T-helper 1 cell treated with Interleukin-12 subunit alpha and Interleukin-12 subunit beta and Interleukin-4 antibody, amounts not matched to agents 30 μg/mL and 1 μg/mL, for 36 hours (primary cell): ENCODE data around the gene NKD1.

Experiments
- H3K27ac Mint-ChIP-seq: one replicate; pipeline ENCODE4 v1.8.0; 2021; ENCODE audit warnings: mild to moderate bottlenecking, mixed read lengths
- H3K27me3 Mint-ChIP-seq: one replicate; pipeline ENCODE4 v1.8.0; 2021; ENCODE audit warnings: low read depth, mixed read lengths
- H3K36me3 Mint-ChIP-seq: one replicate; pipeline ENCODE4 v1.8.0; 2021; ENCODE audit warnings: low read depth, mixed read lengths
- H3K4me1 Mint-ChIP-seq: one replicate; pipeline ENCODE4 v1.8.0; 2021; ENCODE audit warnings: low read depth, mixed read lengths
- H3K4me3 Mint-ChIP-seq: one replicate; pipeline ENCODE4 v1.8.0; 2021; ENCODE audit warnings: mild to moderate bottlenecking, moderate library complexity, mixed read lengths
- H3K9me3 Mint-ChIP-seq: one replicate; pipeline ENCODE4 v1.8.0; 2021; ENCODE audit warnings: mixed read lengths

The NKD1 gene

DNA sequence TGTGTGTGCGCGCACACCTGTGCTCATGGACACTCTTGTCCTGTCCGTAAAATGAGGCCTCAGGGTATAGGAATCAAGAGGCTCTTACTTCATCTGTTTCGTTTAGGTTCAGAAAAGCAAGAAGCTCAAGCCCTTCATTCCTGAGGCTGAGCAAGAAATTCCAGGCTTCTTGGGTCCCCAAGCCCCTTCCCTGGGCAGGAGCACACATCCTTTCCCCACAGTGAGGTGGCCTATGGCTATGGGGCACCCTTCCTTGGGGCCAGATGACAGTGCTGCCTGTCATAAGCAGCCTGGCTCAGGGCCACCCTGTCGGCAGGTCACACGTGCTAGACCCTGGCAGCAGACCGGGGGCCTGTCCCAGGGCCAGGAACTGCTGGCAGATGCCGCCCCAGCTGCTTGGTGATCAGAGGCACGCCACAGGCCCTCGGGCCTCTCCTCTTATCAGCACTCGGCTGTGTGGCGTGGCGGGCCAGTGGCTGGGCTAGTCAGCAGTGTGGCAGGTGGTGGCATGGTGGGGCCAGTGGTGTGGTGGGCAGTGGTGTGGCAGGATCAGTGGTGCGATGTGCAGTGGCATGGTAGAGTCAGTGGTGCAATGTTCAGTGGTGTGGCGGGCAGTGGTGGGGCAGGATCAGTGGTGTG is 50.2 kb downstream of the NKD1 start:
- Mint-ChIP-seq H3K36me3 (no peaks in the 10 kb centered on the region), H3K9me3 (no peaks in the 10 kb centered on the region), H3K4me1 (peaks cover 10% of the 10 kb centered on the region), H3K27me3 (no peaks in the 10 kb centered on the region), H3K4me3 (no peak overlapping the region), H3K27ac (no peak overlapping the region)

DNA sequence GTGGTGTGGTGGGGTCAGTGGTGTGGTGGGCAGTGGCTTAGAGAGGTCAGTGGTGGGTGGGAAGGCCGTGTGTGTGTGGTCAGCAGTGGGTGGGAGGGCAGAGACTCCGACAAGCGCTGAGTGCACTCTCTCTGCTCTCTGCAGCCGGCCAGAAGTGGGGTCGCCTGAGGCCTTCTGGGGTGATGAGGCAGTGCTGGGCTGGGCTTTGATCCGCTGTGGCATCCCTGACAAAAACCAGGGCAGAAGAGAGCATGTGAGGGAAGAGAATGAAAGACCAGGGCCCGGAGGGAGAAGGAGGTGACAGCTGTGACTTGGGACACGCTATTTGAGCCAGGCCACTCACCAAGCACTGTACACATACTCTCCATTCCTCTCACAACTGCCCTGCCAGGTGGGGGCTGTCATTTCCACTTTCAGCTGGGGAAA is 50.8 kb downstream of the NKD1 start:
- Mint-ChIP-seq H3K36me3 (no peaks in the 10 kb centered on the region), H3K27me3 (no peaks in the 10 kb centered on the region), H3K9me3 (no peaks in the 10 kb centered on the region), H3K4me3 (no peak overlapping the region), H3K27ac (no peak overlapping the region), H3K4me1 (peaks cover 14% of the 10 kb centered on the region)

DNA sequence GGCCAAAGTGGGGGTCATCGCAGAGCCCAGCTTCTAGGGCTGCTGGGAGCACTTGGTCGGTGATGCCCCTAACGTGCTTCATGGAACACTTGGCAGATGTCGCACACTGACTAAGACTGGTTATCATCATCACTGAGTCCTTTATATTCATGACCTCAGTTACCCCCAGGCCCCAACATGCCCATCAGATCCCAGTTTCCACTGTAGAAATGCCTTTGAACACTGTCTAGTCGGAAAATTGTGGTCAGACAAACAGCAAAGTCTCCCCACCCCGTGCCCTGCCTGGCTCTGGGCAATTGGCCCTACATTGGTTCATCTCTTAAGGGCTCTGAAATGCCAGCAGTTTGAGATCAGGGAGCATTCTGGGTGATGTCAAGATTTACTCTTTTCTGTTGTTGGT is 51.3 kb downstream of the NKD1 start:
- Mint-ChIP-seq H3K27me3 (no peaks in the 10 kb centered on the region), H3K27ac (no peak overlapping the region), H3K36me3 (no peaks in the 10 kb centered on the region), H3K9me3 (no peaks in the 10 kb centered on the region), H3K4me3 (no peak overlapping the region), H3K4me1 (peaks cover 14% of the 10 kb centered on the region)

DNA sequence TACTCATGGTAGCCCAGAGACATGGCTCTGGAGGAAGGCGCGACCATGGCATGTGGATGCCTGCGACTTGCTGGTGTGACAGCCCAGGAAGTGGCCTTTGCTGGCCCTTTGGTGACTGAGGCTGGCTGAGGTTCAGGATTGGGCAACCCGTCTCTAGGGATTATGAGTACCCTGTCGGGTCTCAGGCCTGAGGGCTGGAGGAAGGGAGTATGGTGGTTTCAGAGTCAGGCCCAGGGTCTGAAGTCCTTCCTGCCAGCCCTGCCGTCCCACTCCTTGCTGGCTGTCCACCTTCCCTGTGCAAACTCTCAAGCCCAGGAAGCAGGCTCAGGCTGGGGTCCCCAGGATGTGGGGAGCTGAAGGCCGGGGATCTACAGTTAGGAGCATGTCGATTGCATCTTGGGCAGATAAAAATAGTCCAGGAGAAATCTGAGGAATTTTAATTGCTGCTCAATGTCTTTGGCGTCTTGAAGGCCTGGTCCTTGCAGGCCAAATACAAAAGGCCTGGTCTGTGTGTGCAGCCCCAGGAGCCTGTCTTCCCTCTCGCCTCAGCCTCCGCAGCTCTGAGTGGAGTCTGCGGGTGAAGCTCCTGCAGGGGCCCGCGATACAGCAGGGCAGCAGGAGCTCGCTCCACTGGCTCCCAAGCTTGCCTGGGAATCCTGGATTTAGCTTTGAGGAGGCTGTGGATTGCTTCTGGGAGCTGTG is 52.5 kb downstream of the NKD1 start:
- Mint-ChIP-seq H3K4me3 (no peak overlapping the region), H3K4me1 (peaks cover 14% of the 10 kb centered on the region), H3K27me3 (no peaks in the 10 kb centered on the region), H3K27ac (no peak overlapping the region), H3K36me3 (no peaks in the 10 kb centered on the region), H3K9me3 (no peaks in the 10 kb centered on the region)

DNA sequence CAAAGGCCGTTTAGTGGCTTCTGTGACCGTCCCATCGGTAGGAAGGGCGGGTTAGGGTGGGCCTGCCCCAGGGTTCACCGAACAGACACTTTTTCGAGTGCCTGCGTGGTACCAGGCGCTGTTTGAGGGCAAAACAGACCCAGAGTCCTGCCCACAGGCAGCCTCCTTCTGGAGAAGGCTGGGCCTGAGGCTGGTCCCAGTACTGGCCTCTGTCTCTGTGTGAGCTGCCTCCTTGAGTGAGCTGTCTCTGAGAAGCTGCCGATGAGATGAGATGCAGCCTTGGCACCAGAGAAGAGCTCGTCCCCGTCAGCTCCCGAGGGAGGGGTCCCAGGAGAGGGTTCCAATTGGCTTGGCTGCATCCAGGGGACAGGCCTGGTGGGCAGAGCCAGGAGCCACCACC is 53.1 kb downstream of the NKD1 start:
- Mint-ChIP-seq H3K4me1 (peaks cover 14% of the 10 kb centered on the region), H3K27me3 (no peaks in the 10 kb centered on the region), H3K27ac (no peak overlapping the region), H3K36me3 (no peaks in the 10 kb centered on the region), H3K9me3 (no peaks in the 10 kb centered on the region), H3K4me3 (no peak overlapping the region)

DNA sequence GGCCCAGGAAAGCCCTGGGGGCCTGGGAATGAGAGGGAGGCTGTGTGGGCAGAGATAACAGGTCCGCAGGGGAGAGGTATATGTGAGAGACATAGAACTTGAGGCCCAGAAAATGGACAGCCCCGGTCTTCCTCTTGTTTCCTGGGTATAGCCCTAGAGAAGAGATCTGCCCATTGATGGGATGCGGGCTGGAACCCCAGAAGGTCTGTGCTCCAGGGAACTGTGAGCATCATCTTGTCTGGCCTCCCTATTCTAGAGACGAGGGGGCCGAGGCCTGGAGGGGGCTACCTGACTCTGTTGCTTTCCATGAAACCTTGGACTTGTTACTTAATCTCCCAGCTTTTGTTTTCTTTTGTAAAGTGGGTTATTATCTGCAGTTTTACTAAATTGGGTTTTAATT is 53.9 kb downstream of the NKD1 start:
- Mint-ChIP-seq H3K27me3 (no peaks in the 10 kb centered on the region), H3K36me3 (no peaks in the 10 kb centered on the region), H3K4me3 (no peak overlapping the region), H3K27ac (no peak overlapping the region), H3K9me3 (no peaks in the 10 kb centered on the region), H3K4me1 (peaks cover 14% of the 10 kb centered on the region)

DNA sequence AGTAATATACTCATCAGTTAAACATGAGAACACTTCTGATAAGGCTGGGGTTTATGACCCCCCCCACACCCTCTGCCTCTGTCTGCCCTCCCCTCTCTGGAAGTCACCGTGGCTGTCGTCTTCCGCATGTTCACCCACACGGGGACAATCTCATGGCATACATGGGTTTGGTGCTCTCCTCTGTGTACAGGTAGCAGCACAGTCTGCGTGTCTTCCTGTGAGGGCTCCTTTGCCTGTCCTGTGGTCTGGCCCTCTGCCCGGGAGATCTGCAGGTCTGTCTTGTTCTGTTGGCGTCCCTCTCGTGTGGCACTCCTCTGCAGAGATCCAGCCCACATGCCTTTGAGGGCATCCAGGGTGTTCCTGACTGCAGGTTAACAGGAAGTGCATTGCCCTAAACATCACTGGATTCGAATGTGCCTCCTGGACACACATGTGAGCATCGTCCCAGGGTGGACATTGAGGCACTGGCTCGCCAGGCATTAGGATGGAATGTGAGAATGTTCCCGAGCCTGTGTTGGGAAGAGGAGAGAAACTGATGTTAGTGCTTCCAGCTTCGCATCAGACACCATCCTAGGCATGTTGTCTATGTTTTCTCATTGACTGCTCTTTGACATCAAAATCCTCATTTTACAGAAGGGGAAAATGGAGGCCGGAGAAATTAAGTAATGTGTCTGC is 54.5 kb downstream of the NKD1 start:
- H3K27me3 Mint-ChIP-seq = no peaks in the 10 kb centered on the region
- no peaks in the 10 kb centered on the region for H3K36me3 Mint-ChIP-seq
- no peaks in the 10 kb centered on the region for H3K9me3 Mint-ChIP-seq
- no peak overlapping the region for H3K27ac Mint-ChIP-seq
- H3K4me3 Mint-ChIP-seq = no peak overlapping the region
- H3K4me1 Mint-ChIP-seq = peaks cover 14% of the 10 kb centered on the region

DNA sequence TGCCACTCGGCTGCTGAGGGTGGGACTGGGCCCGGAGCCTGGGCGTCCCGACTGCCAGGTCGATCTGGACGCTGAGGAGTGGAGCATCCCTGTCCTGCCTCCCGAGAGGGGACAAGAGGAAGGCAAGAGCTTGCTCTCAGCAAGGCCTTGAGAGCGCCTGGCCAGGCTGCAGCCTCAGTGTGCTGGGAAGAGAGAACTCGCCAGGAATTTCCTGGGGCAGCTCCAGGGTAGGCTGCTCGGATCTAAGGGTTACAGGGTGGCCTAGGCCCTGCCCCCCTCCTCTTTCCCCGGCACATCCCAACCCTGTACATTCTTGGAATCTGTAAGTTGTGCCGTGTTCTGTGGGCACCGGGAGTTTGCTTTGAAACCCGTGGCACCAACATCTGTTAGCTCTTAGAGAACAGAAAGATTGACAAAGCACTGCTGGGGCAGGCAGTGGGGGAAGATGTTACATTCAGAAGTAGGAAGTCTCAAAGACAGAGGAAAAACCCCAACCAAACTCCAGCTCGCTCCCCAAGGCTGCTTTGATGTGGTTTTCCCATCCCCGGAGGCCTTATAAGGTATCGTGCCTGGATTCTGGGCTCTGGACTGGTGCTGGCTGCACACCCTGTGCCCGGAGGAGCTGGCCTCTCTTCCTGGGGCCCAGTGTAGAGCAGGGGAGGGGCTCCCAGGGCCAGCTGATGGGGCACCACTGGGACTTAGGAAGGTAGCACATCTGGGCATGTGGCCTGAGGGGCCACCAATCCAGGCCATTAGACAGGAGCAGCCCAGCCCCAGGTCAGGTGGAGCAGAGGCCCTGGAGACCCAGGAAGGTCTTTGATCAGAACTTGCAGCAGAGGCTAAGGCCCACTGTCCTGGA is 55.2 kb downstream of the NKD1 start:
- H3K27ac Mint-ChIP-seq = no peak overlapping the region

DNA sequence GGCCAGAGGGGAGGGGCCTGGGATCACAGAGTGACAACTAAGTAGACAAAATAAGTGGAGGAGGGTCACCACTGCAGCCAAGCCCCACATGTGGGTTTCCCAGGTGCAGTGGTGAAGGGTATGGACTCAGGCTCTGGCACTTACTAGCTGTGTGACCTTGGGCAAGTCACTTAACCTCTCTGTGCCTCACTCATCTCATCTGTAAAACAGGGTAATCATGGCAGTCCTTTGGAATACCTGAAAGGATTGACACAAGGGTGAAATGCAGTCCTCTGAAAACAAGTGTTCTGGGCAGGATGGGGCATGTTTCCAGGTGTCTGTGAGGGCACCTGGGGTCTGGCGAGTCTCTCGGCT is 55.8 kb downstream of the NKD1 start:
- Mint-ChIP-seq H3K9me3 (no peaks in the 10 kb centered on the region), H3K27ac (no peak overlapping the region), H3K4me1 (peaks cover 14% of the 10 kb centered on the region), H3K36me3 (no peaks in the 10 kb centered on the region), H3K4me3 (no peak overlapping the region), H3K27me3 (no peaks in the 10 kb centered on the region)

More for the DNA sequence above, 55.2 kb downstream of the NKD1 start:
- no peaks in the 10 kb centered on the region for H3K27me3 Mint-ChIP-seq
- peaks cover 14% of the 10 kb centered on the region for H3K4me1 Mint-ChIP-seq
- H3K4me3 Mint-ChIP-seq = no peak overlapping the region
- H3K9me3 Mint-ChIP-seq = no peaks in the 10 kb centered on the region
- no peaks in the 10 kb centered on the region for H3K36me3 Mint-ChIP-seq

DNA sequence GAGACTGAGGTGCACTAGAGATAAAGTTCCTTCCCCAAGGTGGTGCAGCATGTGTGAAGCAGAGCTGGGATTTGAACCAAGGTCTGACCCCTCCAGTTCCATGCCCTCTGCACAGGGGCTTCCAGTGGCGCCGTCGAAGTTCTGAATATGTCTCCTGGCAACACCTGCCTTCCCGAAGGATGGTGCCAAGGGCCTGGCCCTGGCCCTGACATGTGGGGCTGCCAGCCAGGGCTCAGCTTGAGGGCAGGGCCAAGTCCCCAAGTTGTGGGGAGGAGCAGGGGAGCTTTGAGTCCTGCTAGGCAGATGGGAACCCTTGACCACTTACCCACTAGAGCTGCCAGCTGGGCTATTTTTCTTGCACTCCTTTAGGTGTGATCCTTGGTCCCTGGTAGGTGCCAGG is 56.4 kb downstream of the NKD1 start:
- Mint-ChIP-seq H3K4me3 (no peak overlapping the region), H3K27ac (no peak overlapping the region), H3K36me3 (no peaks in the 10 kb centered on the region), H3K27me3 (no peaks in the 10 kb centered on the region), H3K4me1 (peaks cover 14% of the 10 kb centered on the region), H3K9me3 (no peaks in the 10 kb centered on the region)

DNA sequence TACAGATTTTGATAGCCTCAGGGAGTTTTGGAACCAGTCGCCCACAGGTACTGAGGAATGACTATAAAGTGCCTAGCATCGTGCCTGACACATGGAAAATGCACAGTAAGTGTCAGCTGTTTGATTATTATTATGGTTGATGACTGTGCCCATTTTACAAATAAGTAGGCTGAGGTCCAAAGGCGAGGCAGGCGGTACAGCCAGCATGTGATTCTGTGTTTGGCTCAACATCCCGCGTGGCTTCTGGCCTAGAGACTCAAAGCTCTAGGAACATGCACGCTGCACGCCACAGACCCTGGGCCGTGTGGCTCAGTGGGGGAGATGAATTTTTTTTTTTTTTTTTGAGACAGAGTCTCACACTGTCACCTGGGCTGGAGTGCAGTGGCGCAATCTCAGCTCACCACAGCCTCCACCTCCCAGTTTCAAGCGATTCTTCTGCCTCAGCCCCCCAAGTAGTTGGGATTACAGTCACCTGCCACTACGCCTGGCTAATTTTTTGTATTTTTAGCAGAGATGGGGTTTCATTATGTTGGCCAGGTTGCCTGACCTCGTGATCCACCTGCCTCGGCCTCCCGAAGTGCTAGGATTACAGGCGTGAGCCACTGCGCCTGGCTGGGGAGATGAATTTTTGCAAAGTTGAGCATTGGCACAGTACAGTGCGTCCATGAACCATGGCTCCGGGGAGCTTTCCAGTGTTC is 57.7 kb downstream of the NKD1 start:
- H3K27me3 Mint-ChIP-seq = no peaks in the 10 kb centered on the region
- no peaks in the 10 kb centered on the region for H3K36me3 Mint-ChIP-seq
- no peaks in the 10 kb centered on the region for H3K9me3 Mint-ChIP-seq
- no peak overlapping the region for H3K4me3 Mint-ChIP-seq
- H3K27ac Mint-ChIP-seq = no peak overlapping the region
- H3K4me1 Mint-ChIP-seq = peaks cover 14% of the 10 kb centered on the region

DNA sequence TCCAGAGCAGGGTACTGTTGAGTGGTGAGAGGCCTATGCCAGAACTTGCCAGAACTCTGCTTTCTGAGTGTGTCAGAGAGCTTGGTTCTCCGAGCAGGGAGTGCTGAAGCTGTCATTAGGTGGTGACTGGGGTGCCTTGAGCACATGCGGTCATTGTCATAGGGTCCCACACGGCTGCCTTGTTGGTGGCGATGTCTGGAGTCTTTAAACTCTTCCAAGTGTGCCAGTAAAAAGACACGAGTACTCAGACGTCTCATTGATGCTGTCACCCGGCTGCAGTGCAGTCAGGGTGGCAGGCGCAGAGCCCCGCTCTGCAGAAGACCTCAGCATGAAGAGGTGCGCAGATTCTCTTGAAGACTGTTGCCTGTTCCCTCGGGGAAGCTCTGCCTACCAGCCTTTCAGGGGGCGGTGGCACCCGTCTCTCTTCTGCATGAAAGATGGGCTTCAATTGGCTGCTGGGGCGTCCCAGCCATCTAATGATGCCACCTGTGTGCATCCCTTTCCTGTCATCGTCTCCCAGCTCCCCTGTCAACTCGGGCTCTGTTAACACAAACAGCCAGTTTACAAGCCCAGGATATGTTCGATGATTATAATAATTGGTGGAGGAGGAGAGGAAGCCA is 58.3 kb downstream of the NKD1 start:
- H3K9me3 Mint-ChIP-seq = no peaks in the 10 kb centered on the region
- no peak overlapping the region for H3K4me3 Mint-ChIP-seq
- no peak overlapping the region for H3K27ac Mint-ChIP-seq
- no peaks in the 10 kb centered on the region for H3K27me3 Mint-ChIP-seq
- no peaks in the 10 kb centered on the region for H3K36me3 Mint-ChIP-seq
- H3K4me1 Mint-ChIP-seq = peaks cover 14% of the 10 kb centered on the region

DNA sequence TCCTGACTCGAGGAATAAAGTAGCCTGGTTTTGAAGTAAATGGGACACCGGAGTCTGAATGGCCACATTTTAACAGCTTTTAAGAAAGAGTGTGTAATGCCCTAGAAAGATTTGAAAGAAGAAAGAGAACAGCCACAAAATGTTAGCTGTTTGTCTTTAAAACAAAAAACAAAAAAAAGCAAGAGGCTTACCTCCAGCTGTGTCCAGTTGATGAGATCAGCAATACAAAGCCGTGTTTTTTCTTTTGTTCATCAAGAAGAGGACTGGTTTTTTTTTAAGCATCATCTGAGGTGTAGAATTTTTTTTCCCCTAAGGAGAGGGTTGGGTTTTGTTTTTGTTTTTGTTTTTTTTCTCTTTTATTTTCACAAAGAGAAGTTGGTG is 58.8 kb downstream of the NKD1 start:
- Mint-ChIP-seq H3K27ac (no peak overlapping the region), H3K36me3 (no peaks in the 10 kb centered on the region), H3K9me3 (no peaks in the 10 kb centered on the region), H3K27me3 (no peaks in the 10 kb centered on the region), H3K4me3 (no peak overlapping the region), H3K4me1 (peaks cover 17% of the 10 kb centered on the region)

DNA sequence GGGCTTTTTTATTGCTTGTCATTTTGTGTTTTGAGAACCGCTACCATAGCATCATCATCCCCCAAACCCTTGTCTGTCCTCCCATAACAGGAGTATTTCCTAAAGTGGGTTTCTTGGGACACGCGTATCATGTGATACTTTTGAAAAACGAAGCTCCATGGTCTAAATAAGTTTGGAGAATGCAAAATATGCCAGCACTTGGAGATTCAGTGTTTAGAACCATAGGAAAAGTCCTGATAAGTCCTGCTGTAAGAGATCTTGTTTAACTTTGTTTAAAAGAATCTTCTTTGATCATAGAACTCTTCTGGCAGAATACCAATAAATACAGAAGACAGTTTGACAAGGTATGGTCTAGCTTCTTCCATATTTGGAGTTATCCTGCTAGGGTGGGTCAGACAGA is 59.3 kb downstream of the NKD1 start:
- Mint-ChIP-seq H3K9me3 (no peaks in the 10 kb centered on the region), H3K27me3 (no peaks in the 10 kb centered on the region)

More for the DNA sequence above, 59.3 kb downstream of the NKD1 start:
- Mint-ChIP-seq H3K27ac (no peak overlapping the region), H3K36me3 (no peaks in the 10 kb centered on the region), H3K4me1 (peaks cover 16% of the 10 kb centered on the region), H3K4me3 (no peak overlapping the region)
